Neural progenitor cell (in vitro differentiated cells): Measurements from ENCODE around the gene CACHD1.

Experiments used
- EZH2 ChIP-seq: fragments of 200-600 bp; sonication (generic); IDR thresholded peaks from 2 replicates; pipeline ENCODE4 v1.6.1; 2017; ENCODE audit warnings: antibody characterized with exemption, mild to moderate bottlenecking, moderate library complexity
- EZH2phosphoT487 ChIP-seq: fragments of 200-600 bp; sonication (generic); IDR thresholded peaks from 2 replicates; pipeline ENCODE4 v1.6.1; 2017; ENCODE audit warnings: antibody characterized with exemption
- TF ChIP-seq, protein P1 (sequence below): fragments of 200-600 bp; sonication (generic); IDR thresholded peaks from 2 replicates; pipeline ENCODE4 v1.5.1; 2017; ENCODE audit warnings: antibody characterized with exemption, mild to moderate bottlenecking

DNA sequence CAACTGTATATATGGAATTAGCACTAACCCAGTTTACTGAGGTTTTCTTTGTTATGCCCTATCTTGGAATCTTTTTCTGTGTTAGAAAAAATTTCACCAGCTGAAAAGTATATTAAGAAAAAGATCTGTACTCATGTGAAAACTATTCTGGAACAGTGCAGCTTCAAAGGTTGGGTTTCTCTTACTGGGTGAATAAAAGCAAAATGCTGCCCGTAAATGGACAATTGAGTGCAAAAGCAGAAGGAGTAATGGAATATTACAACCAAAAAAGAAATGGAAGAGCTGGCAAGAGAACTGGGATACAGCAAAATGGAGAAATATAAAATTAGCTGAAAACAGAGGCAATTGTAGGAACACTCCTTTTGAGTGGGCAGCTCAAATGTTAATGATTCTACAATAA lies 257.9 kb downstream of the CACHD1 start:
- TF ChIP-seq, protein P1, sequence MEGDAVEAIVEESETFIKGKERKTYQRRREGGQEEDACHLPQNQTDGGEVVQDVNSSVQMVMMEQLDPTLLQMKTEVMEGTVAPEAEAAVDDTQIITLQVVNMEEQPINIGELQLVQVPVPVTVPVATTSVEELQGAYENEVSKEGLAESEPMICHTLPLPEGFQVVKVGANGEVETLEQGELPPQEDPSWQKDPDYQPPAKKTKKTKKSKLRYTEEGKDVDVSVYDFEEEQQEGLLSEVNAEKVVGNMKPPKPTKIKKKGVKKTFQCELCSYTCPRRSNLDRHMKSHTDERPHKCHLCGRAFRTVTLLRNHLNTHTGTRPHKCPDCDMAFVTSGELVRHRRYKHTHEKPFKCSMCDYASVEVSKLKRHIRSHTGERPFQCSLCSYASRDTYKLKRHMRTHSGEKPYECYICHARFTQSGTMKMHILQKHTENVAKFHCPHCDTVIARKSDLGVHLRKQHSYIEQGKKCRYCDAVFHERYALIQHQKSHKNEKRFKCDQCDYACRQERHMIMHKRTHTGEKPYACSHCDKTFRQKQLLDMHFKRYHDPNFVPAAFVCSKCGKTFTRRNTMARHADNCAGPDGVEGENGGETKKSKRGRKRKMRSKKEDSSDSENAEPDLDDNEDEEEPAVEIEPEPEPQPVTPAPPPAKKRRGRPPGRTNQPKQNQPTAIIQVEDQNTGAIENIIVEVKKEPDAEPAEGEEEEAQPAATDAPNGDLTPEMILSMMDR = no peak
- TF ChIP-seq EZH2 (no peak), EZH2phosphoT487 (no peak)
